ENCODE results near the gene LRRIQ1.

- no peak for TF ChIP-seq POLR2A (IDR thresholded peaks at IDR 0.05)
- no peak for TF ChIP-seq CTCF (IDR thresholded peaks at IDR 0.05)
Measured at GRCh38 chr12:85280165-85280983, 244.2 kb downstream of the LRRIQ1 start, which contains the start of gene ALX1.

Data from thyroid gland (tissue), 4 donors.